ENCODE measurements around the gene RRP12. TPM values are rescaled to one million over a fixed set of nuclear protein-coding genes. Genes with fewer than 3 reads are reported as not detected.

RRP12 gene
- total RNA-seq, 1 donor: 15.9 TPM

DNA sequence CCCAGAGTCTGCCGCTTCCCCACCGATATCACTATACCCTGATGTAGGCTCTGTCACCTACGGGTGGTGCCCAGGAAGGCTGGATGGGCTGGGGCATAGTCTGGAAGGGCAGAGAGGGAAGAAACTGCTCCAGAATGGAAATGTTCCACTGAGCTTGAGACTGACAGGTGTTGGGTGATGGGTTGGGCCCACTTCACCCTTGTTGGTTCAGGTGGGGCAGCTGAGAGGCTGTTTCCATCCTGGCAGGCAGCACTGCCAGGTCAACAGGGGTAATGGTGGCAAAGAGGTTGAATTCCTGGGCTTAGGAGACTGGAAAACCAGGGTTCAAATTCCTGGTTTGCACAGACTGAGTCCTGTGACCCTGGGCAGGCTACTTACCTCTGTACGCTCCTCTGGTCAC is 38.1 kb downstream of the RRP12 start:
- no peak overlapping the region for H3K4me3 ChIP-seq (ENCODE audit: insufficient read depth, low read length)
- H3K9me3 ChIP-seq (ENCODE audit: low read depth, low read length): no peaks in the 10 kb centered on the region
- H3K4me1 ChIP-seq (ENCODE audit: insufficient read depth, low read length): no peaks in the 10 kb centered on the region
- no peak overlapping the region for H3K4me2 ChIP-seq (ENCODE audit: insufficient read depth, low read length)
- no peak for TF ChIP-seq CTCF (IDR thresholded peaks at IDR 0.05; ENCODE audit: extremely low read depth, low read depth, low read length)
- no peak for DNase-seq (ENCODE audit: insufficient read length, low spot score, missing footprints)
- no peak overlapping the region for H3K27ac ChIP-seq (ENCODE audit: low read depth, low read length)
- no peaks in the 10 kb centered on the region for H3K27me3 ChIP-seq (ENCODE audit: insufficient read depth, low read length)
- H3K79me2 ChIP-seq (ENCODE audit: insufficient read depth, low read length): no peaks in the 10 kb centered on the region
- H4K20me1 ChIP-seq (ENCODE audit: insufficient read depth, low read length): peaks cover 2% of the 10 kb centered on the region
- H2AFZ ChIP-seq (ENCODE audit: low read length): no peak overlapping the region
- peaks cover 28% of the 10 kb centered on the region for H3K36me3 ChIP-seq (ENCODE audit: insufficient read depth, low read length)

DNA sequence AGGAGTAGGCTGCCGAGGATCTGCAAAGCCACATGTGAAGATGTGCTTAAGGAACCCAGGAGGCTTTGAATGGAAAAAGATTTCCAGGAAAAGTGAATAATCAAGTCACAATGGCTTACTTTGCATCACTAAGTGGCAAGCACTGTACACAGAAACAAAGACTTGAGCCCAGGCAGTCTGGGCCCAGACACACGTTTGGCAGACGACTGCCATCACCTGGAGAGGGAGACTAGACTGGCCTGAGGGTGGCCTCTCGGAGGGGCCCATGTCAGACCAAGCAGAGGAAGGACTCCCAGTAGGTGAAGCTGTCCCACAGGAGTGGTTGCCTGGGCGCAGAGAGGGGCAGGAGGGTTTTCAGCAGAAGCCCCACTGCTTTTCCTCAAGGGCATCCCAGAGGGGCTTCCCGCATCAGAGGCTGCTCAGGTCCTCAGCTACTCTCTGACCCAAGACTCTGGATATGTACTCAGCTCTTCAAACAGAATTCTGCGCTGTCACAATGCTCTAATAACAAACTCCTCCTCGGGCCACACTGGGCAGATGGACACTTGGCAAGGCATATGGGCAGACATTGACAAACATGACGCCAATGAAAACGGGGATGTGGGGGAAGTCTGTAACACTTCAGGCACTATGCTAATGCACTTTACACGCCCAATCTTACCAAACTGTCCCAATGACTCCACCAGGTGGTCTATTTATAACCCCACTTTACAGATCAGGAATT is 38.7 kb downstream of the RRP12 start:
- DNase-seq (ENCODE audit: insufficient read length, low spot score, missing footprints): no peak
- H3K27ac ChIP-seq (ENCODE audit: low read depth, low read length): no peak overlapping the region
- no peak overlapping the region for H3K4me2 ChIP-seq (ENCODE audit: insufficient read depth, low read length)
- H3K79me2 ChIP-seq (ENCODE audit: insufficient read depth, low read length): no peaks in the 10 kb centered on the region
- TF ChIP-seq CTCF (IDR thresholded peaks at IDR 0.05; ENCODE audit: extremely low read depth, low read depth, low read length): no peak
- no peaks in the 10 kb centered on the region for H3K27me3 ChIP-seq (ENCODE audit: insufficient read depth, low read length)
- H3K9me3 ChIP-seq (ENCODE audit: low read depth, low read length): no peaks in the 10 kb centered on the region
- no peak overlapping the region for H2AFZ ChIP-seq (ENCODE audit: low read length)
- H4K20me1 ChIP-seq (ENCODE audit: insufficient read depth, low read length): peaks cover 2% of the 10 kb centered on the region
- H3K4me1 ChIP-seq (ENCODE audit: insufficient read depth, low read length): no peaks in the 10 kb centered on the region
- no peak overlapping the region for H3K4me3 ChIP-seq (ENCODE audit: insufficient read depth, low read length)
- H3K36me3 ChIP-seq (ENCODE audit: insufficient read depth, low read length): peaks cover 28% of the 10 kb centered on the region

DNA sequence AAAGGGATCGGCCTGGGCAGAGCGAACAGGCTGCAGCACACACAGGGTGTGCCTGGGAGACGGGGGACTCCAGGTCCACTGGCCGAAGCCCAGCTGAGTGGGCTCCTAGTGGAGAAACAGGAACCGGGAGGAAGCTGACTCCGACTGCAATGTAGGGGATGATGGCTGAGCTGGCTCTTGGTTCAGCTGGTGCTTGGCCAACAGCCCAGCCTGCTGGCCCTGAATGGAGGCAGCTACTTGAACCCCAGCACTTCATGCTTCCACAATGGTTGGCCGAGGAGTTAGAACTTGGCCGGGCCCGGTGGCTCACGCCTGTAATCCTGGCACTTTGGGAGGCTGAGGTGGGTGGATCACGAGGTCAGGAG is 39.6 kb downstream of the RRP12 start:
- no peak overlapping the region for H2AFZ ChIP-seq (ENCODE audit: low read length)
- no peak for TF ChIP-seq CTCF (IDR thresholded peaks at IDR 0.05; ENCODE audit: extremely low read depth, low read depth, low read length)
- no peaks in the 10 kb centered on the region for H3K9me3 ChIP-seq (ENCODE audit: low read depth, low read length)
- H3K27ac ChIP-seq (ENCODE audit: low read depth, low read length): no peak overlapping the region
- no peak overlapping the region for H3K4me3 ChIP-seq (ENCODE audit: insufficient read depth, low read length)
- no peaks in the 10 kb centered on the region for H3K79me2 ChIP-seq (ENCODE audit: insufficient read depth, low read length)
- no peaks in the 10 kb centered on the region for H3K4me1 ChIP-seq (ENCODE audit: insufficient read depth, low read length)
- peaks cover 34% of the 10 kb centered on the region for H3K36me3 ChIP-seq (ENCODE audit: insufficient read depth, low read length)
- DNase-seq (ENCODE audit: insufficient read length, low spot score, missing footprints): no peak
- H3K4me2 ChIP-seq (ENCODE audit: insufficient read depth, low read length): no peak overlapping the region
- no peaks in the 10 kb centered on the region for H3K27me3 ChIP-seq (ENCODE audit: insufficient read depth, low read length)
- peaks cover 2% of the 10 kb centered on the region for H4K20me1 ChIP-seq (ENCODE audit: insufficient read depth, low read length)

DNA sequence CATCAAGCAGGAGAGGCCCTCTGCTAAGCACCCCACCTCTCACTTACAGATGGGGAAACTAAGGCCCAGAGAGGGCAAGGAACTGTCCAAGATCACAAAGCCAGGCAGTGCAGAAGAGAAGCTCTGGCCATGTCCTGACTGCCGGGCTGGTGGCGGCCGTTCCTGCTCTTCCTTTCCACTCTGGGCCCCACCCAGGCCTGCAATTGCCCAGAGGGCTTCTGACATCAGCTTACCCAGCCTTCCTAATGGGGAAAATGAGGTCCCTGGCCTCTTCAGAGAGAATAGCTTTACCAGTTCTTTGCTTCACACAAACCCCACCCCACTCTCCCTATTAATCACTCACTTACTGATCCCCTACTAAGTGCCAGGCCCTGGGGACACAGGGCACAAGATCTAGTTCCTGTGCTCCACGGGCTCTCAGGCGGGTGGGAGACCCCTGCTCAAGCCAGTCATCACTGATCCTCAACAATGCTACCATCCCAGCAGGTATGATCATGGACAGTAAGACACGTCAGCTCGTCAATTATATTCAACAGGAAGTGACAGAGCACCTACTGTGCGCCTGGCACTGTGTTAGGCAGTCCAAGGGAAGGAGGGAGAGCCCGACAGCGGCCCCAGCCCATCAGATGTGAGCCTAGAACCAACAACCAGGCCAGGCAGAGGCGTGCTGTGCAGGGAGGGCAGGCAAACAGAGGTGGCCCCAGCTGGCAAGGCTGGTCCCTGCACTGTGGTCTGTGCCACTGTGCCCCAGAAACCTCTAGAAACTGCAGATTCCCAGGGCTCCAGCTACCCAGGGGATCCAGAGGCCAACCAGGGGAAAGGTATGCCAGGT is 40.2 kb downstream of the RRP12 start:
- Histone ChIP-seq H4K20me1 (ENCODE audit: insufficient read depth, low read length) (peaks cover 2% of the 10 kb centered on the region), H3K4me2 (ENCODE audit: insufficient read depth, low read length) (no peak overlapping the region), H3K4me1 (ENCODE audit: insufficient read depth, low read length) (no peaks in the 10 kb centered on the region), H3K27ac (ENCODE audit: low read depth, low read length) (no peak overlapping the region), H3K4me3 (ENCODE audit: insufficient read depth, low read length) (no peak overlapping the region), H3K36me3 (ENCODE audit: insufficient read depth, low read length) (peaks cover 38% of the 10 kb centered on the region), H3K79me2 (ENCODE audit: insufficient read depth, low read length) (no peaks in the 10 kb centered on the region), H3K27me3 (ENCODE audit: insufficient read depth, low read length) (no peaks in the 10 kb centered on the region), H3K9me3 (ENCODE audit: low read depth, low read length) (no peaks in the 10 kb centered on the region), H2AFZ (ENCODE audit: low read length) (no peak overlapping the region)
- TF ChIP-seq CTCF (IDR thresholded peaks at IDR 0.05; ENCODE audit: extremely low read depth, low read depth, low read length): no peak
- DNase-seq (ENCODE audit: insufficient read length, low spot score, missing footprints): no peak

All from osteoblast (primary cell).